ENCODE data around the gene PTPN12.

The PTPN12 gene

GRCh38 chr7:77665161-77665560, 128.1 kb downstream of the PTPN12 start:
- no peak for DNase-seq

- no peak for DNase-seq
Measured at GRCh38 chr7:77667459-77668086, 130.5 kb downstream of the PTPN12 start.

DNA sequence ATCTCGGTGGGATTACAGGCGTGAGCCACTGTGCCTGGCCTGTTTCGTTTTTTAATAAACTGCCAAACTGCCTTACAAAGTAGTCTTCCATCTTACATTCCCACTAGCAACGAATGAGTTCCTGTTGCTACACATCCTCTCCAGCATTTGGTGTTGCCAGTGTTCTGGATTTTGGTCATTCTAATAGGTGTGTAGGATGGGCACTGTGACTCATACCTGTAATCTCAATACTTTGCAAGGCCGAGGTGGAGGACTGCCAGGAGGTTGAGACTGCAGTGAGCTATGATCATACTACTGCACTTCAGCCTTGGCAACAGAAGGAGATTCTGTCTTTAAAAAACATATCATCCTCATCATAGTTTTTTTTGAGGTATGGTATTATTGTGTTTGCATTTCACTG, 137.8 kb downstream of the PTPN12 start:
- DNase-seq, result no peak

DNA sequence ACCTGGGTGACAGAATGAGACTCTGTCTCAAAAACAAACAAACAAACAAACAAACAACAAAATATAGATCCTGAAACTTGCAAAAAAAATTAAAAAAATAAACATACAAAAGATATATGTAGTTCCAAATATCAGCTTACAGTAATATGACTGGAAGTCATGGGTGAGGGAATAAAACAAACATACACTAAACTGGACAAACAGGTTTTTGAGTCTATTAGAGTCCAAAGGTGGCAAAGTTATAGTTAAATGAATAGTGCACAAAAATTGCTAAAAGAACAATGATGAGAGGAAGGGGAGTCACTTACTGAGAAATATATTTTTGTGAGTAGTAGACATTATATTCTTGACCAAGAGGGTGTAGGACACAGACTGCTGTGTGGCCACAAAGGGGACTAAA, 142.5 kb downstream of the PTPN12 start:
- no peak for DNase-seq

DNA sequence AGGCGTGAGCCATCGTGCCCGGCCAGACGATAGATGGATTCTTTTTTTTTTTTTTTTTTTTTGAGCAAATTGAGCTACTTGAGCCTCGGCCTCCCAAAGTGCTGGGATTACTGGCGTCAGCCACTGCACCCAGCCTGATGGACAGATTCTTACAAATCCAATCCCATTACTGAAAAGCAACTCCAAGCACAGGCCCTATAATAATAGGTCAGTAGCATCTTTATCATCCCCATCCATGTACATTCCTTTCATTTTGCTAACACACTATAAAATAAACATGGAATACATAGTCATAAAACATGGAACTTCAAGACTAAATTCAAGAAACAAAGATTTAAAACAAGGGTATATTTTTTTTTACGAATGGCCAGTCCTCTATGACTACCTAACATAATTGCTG, 143.2 kb downstream of the PTPN12 start:
- no peak for DNase-seq

GRCh38 chr7:77684030-77684429, 146.9 kb downstream of the PTPN12 start:
- DNase-seq, result no peak

DNA sequence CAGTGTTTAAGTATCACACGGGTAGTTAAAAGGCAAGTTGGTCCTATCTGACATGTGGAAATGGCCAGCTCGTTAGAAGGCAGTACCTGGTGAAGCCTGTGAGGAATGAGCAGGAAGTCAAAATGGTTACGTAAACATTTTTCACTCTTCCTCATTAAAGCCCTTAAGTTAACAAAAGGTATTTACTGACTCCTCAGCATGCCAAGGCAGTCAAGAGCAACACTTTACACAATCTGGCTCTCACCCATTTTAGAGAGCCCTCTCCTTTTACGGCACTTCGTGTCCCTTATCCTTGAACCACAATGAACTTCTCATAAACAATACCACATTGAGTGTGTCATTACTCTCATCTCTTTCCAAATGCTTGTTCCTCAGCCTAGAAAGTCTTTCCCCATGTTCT, 148.1 kb downstream of the PTPN12 start:
- no peak for DNase-seq

- no peak for DNase-seq
Measured at GRCh38 chr7:77687100-77687746, 150.1 kb downstream of the PTPN12 start.

DNA sequence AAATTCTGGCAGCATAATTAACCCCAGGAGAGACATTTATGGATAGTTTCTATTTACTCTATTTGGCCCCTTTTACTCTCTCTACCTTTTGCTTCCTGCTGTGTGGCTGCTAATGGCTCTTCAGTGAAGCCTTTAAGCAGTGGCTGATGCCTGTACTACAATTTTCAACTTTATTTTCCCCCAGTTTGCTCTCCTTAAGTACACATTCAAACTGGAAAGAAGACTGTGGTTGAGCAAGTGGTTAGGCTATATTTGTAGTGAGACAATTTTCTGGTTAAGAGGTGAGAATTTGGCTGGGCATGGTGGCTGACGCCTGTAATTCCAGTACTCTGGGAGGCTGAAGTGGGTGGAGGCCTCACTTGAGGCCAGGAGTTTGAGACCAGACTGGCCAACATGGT, 150.7 kb downstream of the PTPN12 start:
- DNase-seq, result no peak

Measured in NCI-H2171 treated with DMSO at 0.1 percent for 48 hours (cell line).